Bronchial epithelial cell (primary cell): ENCODE results near the gene FAM120B. TPM values are rescaled to one million over a fixed set of nuclear protein-coding genes. Genes with fewer than 3 reads are reported as not detected.

ENCODE experiments used
- DNase-seq: peaks from one replicate; pipeline ENCODE4 v3.0.0-alpha.2; 2010; ENCODE audit warnings: low read depth
- FAIRE-seq: peaks from 2 replicates; lab custom pipeline; 2011; peaks lifted over from hg19 to GRCh38; lab: Jason Lieb, UNC
- H3K27me3 ChIP-seq: 2 replicates; pipeline ENCODE4 v1.5.1; 2011; ENCODE audit warnings: low read length; ENCODE audit not compliant: control insufficient read depth, insufficient read depth
- H3K36me3 ChIP-seq: 2 replicates; pipeline ENCODE4 v1.5.1; 2011; ENCODE audit warnings: low read length; ENCODE audit not compliant: control insufficient read depth, insufficient read depth
- H3K4me3 ChIP-seq: 2 replicates; pipeline ENCODE4 v1.5.1; 2011; ENCODE audit warnings: mild to moderate bottlenecking, low read depth, low read length, control low read depth
- CTCF ChIP-seq: IDR thresholded peaks from 2 replicates; pipeline ENCODE4 v1.5.1; 2011; ENCODE audit warnings: mild to moderate bottlenecking, moderate library complexity, low read length, control low read depth, inconsistent platforms; ENCODE audit not compliant: insufficient read depth, severe bottlenecking
- total RNA-seq: library from RNA; depleted of rRNA; stranded (reverse); fragments of >200 nt; gene quantifications from 2 replicates; pipeline ENCODE4 v1.2.1, GENCODE V29; 2014

FAM120B gene
- total RNA-seq, 1 donor from 2014 or later = 7.1 TPM

- no peak overlapping the region for H3K4me3 ChIP-seq
- no peak for FAIRE-seq
- peaks cover 25% of the 10 kb centered on the region for H3K36me3 ChIP-seq
- H3K27me3 ChIP-seq = no peaks in the 10 kb centered on the region
- DNase-seq = no peak
- no peak for TF ChIP-seq CTCF
These were observed 22.3 kb upstream of the FAM120B start for GRCh38 chr6:170284126-170284773.

GRCh38 chr6:170284866-170285469 lies 21.6 kb upstream of the FAM120B start:
- no peak for DNase-seq
- no peak overlapping the region for H3K4me3 ChIP-seq
- no peaks in the 10 kb centered on the region for H3K27me3 ChIP-seq
- no peak for FAIRE-seq
- peaks cover 25% of the 10 kb centered on the region for H3K36me3 ChIP-seq
- no peak for TF ChIP-seq CTCF

GRCh38 chr6:170285482-170285881 lies 21.1 kb upstream of the FAM120B start:
- DNase-seq = no peak
- Histone ChIP-seq H3K27me3 (no peaks in the 10 kb centered on the region), H3K4me3 (no peak overlapping the region), H3K36me3 (peaks cover 25% of the 10 kb centered on the region)
- TF ChIP-seq CTCF = no peak
- FAIRE-seq = no peak

- no peak for DNase-seq
- no peak for TF ChIP-seq CTCF
- FAIRE-seq = no peak
- Histone ChIP-seq H3K27me3 (no peaks in the 10 kb centered on the region), H3K36me3 (peaks cover 25% of the 10 kb centered on the region), H3K4me3 (no peak overlapping the region)
These were observed 20.2 kb upstream of the FAM120B start for GRCh38 chr6:170286246-170286933.

GRCh38 chr6:170286934-170287265 lies 19.7 kb upstream of the FAM120B start:
- no peaks in the 10 kb centered on the region for H3K27me3 ChIP-seq
- DNase-seq (no peak), FAIRE-seq (no peak)
- H3K36me3 ChIP-seq = peaks cover 25% of the 10 kb centered on the region
- TF ChIP-seq CTCF = no peak
- H3K4me3 ChIP-seq = no peak overlapping the region
